Thyroid gland (tissue), 4 donors: ENCODE measurements around the gene OTOR. TPM values are rescaled to one million over a fixed set of nuclear protein-coding genes. Genes with fewer than 3 reads are reported as not detected.

Experiments
- DNase-seq, 2 donors: peaks; one replicate each; pipeline ENCODE4 v3.0.0-alpha.2; 2019
- H3K27ac ChIP-seq, 3 donors: fragments of 200-600 bp; sonication (generic); 1 replicate in 2 of 3; 2 replicates in 1 of 3; pipeline ENCODE4 v1.5.1; 2016 to 2019; ENCODE audit warnings: mild to moderate bottlenecking in 1 of 3, moderate library complexity in 1 of 3
- H3K27me3 ChIP-seq: fragments of 200-600 bp; sonication (generic); one replicate; pipeline ENCODE4 v1.5.1; 2019
- H3K36me3 ChIP-seq, 2 donors: fragments of 200-600 bp; sonication (generic); one replicate each; pipeline ENCODE4 v1.5.1; 2016 to 2019
- H3K4me1 ChIP-seq, 2 donors: fragments of 200-600 bp; sonication (generic); one replicate each; pipeline ENCODE4 v1.5.1; 2017 to 2019
- H3K4me3 ChIP-seq, 3 donors: fragments of 200-600 bp; sonication (generic); replicated peaks in 1 of 3; 1 replicate in 2 of 3; 2 replicates in 1 of 3; pipeline ENCODE4 v1.5.1; 2016; ENCODE audit warnings: mild to moderate bottlenecking in 1 of 3
- H3K9me3 ChIP-seq: fragments of 200-600 bp; sonication (generic); one replicate; pipeline ENCODE4 v1.5.1; 2017
- POLR2A ChIP-seq, 2 donors: fragments of 450-650 bp; IDR thresholded peaks; one replicate each; pipeline ENCODE4 v1.6.1; 2017; ENCODE audit warnings: antibody characterized with exemption in 2 of 2, mild to moderate bottlenecking in 2 of 2, moderate library complexity in 1 of 2
- WGBS, 2 donors: methylation state at CpG; one replicate each; pipeline ENCODE4 v1.1.5; 2017; 5-methylcytosine and 5-hydroxymethylcytosine counted together
- intact Hi-C: fragments of 100-400 bp; cut with DNase I; formaldehyde crosslinking; loops from one replicate; pipeline ENCODE4 v1.15.1; 2023
- total RNA-seq, 4 donors: library from RNA; depleted of rRNA; stranded (reverse); fragments of >200 nt; gene quantifications; one replicate each; pipeline ENCODE4 v1.2.3, GENCODE V29; 2016
- TF ChIP-seq, protein P1 (sequence below), 6 experiments: fragments of 200-600 bp in 3 of 6; fragments of 450-650 bp in 3 of 6; sonication (generic) in 3 of 6; IDR thresholded peaks; one replicate each; pipeline ENCODE4 v1.5.1; 2016 to 2019; ENCODE audit warnings: antibody characterized with exemption in 6 of 6, mild to moderate bottlenecking in 2 of 6, inconsistent platforms in 1 of 6, moderate library complexity in 1 of 6

Gene OTOR
- total RNA-seq, 4 donors from 2014 or later = not detected

GRCh38 chr20:16771213-16771612, 23.1 kb downstream of the OTOR start:
- H3K36me3 ChIP-seq = no peaks in the 10 kb centered on the region
- H3K9me3 ChIP-seq = no peaks in the 10 kb centered on the region
- no peak for TF ChIP-seq POLR2A (IDR thresholded peaks at IDR 0.05)
- TF ChIP-seq, protein P1, sequence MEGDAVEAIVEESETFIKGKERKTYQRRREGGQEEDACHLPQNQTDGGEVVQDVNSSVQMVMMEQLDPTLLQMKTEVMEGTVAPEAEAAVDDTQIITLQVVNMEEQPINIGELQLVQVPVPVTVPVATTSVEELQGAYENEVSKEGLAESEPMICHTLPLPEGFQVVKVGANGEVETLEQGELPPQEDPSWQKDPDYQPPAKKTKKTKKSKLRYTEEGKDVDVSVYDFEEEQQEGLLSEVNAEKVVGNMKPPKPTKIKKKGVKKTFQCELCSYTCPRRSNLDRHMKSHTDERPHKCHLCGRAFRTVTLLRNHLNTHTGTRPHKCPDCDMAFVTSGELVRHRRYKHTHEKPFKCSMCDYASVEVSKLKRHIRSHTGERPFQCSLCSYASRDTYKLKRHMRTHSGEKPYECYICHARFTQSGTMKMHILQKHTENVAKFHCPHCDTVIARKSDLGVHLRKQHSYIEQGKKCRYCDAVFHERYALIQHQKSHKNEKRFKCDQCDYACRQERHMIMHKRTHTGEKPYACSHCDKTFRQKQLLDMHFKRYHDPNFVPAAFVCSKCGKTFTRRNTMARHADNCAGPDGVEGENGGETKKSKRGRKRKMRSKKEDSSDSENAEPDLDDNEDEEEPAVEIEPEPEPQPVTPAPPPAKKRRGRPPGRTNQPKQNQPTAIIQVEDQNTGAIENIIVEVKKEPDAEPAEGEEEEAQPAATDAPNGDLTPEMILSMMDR (IDR thresholded peaks at IDR 0.05) = no peak
- intact Hi-C loops = no loop called here
- H3K4me3 ChIP-seq = no peak overlapping the region
- no peak for DNase-seq
- H3K27ac ChIP-seq = no peak overlapping the region
- no peaks in the 10 kb centered on the region for H3K4me1 ChIP-seq
- H3K27me3 ChIP-seq = no peaks in the 10 kb centered on the region

DNA sequence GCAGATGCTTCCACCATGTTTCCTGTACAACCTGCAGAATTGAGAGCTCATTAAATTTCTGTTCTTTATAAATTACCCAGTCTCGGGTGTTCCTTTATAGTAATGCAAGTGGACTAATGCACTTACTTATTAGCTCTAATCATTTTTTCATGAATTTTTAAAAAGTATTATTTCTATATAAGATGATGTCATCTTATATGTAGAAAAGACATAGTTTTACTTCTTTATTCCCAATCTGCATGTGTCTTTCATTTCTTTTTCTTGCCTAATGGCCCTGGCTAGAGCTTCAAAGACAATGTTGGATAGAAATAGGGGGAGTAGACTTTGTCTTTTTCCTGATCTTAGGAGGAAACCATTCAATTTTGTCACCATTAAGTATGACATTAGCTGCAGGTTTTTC, 27.8 kb downstream of the OTOR start:
- Histone ChIP-seq H3K36me3 (no peaks in the 10 kb centered on the region), H3K9me3 (no peaks in the 10 kb centered on the region), H3K27me3 (no peaks in the 10 kb centered on the region), H3K27ac (no peak overlapping the region), H3K4me1 (no peaks in the 10 kb centered on the region), H3K4me3 (no peak overlapping the region)
- TF ChIP-seq, protein P1 (IDR thresholded peaks at IDR 0.05) = no peak
- no peak for DNase-seq
- WGBS, 2 donors = 76 to 88% methylated on average over 1 of the region's 1 CpG
- intact Hi-C loops = no loop called here

- Histone ChIP-seq H3K4me3 (no peak overlapping the region), H3K9me3 (no peaks in the 10 kb centered on the region), H3K27ac (no peak overlapping the region), H3K4me1 (no peaks in the 10 kb centered on the region), H3K36me3 (no peaks in the 10 kb centered on the region), H3K27me3 (no peaks in the 10 kb centered on the region)
- 79 to 85% methylated on average over 1 of the region's 1 CpG for WGBS, 2 donors
- no peak for DNase-seq
- intact Hi-C loops = no loop called here
- TF ChIP-seq POLR2A (IDR thresholded peaks at IDR 0.05) = no peak
- TF ChIP-seq, protein P1 (IDR thresholded peaks at IDR 0.05) = no peak
Observed at GRCh38 chr20:16777126-16777525, 29.0 kb downstream of the OTOR start.

DNA sequence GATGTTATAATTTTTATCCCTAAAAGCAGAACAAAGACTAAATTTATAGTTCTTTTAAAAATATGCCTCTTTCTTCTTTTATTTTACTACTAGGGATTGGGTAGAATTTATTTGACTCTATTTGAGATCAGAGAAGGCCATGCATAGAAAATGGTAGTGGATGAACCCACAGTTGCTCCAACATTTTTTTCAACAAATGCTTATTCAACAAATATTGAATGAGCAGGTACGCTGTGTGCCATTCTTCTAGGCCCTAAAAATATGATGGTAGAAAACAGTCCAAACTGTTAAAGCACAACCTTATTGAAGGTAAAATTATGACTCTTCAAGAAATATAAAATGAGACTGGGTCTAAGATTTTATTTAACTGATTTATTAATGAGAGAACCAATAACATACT, 30.0 kb downstream of the OTOR start:
- Histone ChIP-seq H3K27me3 (no peaks in the 10 kb centered on the region), H3K36me3 (no peaks in the 10 kb centered on the region), H3K9me3 (no peaks in the 10 kb centered on the region), H3K4me3 (no peak overlapping the region), H3K4me1 (no peaks in the 10 kb centered on the region), H3K27ac (no peak overlapping the region)
- no peak for TF ChIP-seq POLR2A (IDR thresholded peaks at IDR 0.05)
- TF ChIP-seq, protein P1 (IDR thresholded peaks at IDR 0.05) = no peak
- intact Hi-C loops = no loop called here
- WGBS, 2 donors = 92 to 97% methylated on average over 1 of the region's 1 CpG
- no peak for DNase-seq

DNA sequence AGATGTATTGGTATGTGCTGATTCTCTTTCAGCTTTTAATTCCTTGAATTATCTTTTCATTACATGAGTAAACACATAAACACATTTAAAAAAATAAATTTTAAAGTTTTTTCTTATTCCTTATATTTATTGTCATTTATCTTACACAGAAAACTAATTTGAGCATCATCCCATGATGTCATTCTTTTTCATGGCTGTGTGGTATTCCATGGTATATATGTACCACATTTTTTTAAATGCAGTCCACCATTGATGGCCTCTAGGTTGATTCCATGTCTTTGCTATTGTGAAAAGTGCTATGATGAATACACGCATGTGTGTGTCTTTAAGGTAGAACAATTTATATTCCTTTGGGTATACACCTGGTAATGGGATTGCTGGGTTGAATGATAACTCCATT, 33.3 kb downstream of the OTOR start:
- Histone ChIP-seq H3K36me3 (no peaks in the 10 kb centered on the region), H3K27ac (no peak overlapping the region), H3K4me1 (peaks cover 9 to 10% of the 10 kb centered on the region in 2 donors), H3K27me3 (no peaks in the 10 kb centered on the region), H3K4me3 (no peak overlapping the region), H3K9me3 (no peaks in the 10 kb centered on the region)
- TF ChIP-seq POLR2A (IDR thresholded peaks at IDR 0.05) = no peak
- TF ChIP-seq, protein P1 (IDR thresholded peaks at IDR 0.05) = no peak
- no peak for DNase-seq
- 88 to 100% methylated on average over 1 of the region's 1 CpG for WGBS, 2 donors
- intact Hi-C loops = no loop called here
